Right cardiac atrium (tissue), 5 donors: ENCODE measurements around the gene ABHD2. TPM values are rescaled to one million over a fixed set of nuclear protein-coding genes. Genes with fewer than 3 reads are reported as not detected.
A peak's percentile ranks its signal among the peaks of the same experiment; 100 is the strongest.

Source experiments
- ATAC-seq, 2 donors: fragments of 200-7000 bp; cut with Tn5 transposase; one replicate each; pipeline versions ENCODE4 v1.8.0 to v1.9.1; 2020; ENCODE audit warnings: moderate library complexity in 2 of 2, mild to moderate bottlenecking in 1 of 2
- DNase-seq, 3 donors: peaks; one replicate each; pipeline ENCODE4 v3.0.0-alpha.2; 2020
- H3K27ac ChIP-seq: one replicate; pipeline ENCODE4 v1.5.1; 2013; ENCODE audit warnings: mild to moderate bottlenecking, low read length, control low read depth, moderate library complexity
- H3K27me3 ChIP-seq: one replicate; pipeline ENCODE4 v1.6.1; 2013; ENCODE audit not compliant: control insufficient read depth, insufficient read depth
- H3K4me1 ChIP-seq: one replicate; pipeline ENCODE4 v1.6.1; 2013; ENCODE audit warnings: low read length; ENCODE audit not compliant: control insufficient read depth, insufficient read depth
- H3K4me3 ChIP-seq: one replicate; pipeline ENCODE4 v1.5.1; 2013; ENCODE audit warnings: low read length, control low read depth
- H3K9me3 ChIP-seq: one replicate; pipeline ENCODE4 v1.6.1; 2013; ENCODE audit warnings: low read length; ENCODE audit not compliant: control insufficient read depth
- WGBS: extraction: QIAGEN DNeasy Blood & Tissue Kit; methylation state at CpG from one replicate; pipeline ENCODE4 v1.1.7; 2013; 5-methylcytosine and 5-hydroxymethylcytosine counted together
- intact Hi-C, 4 donors: fragments of 100-400 bp; cut with DNase I; formaldehyde crosslinking; loops; one replicate each; pipeline versions ENCODE4 v1.11.0 to v1.14.0; 2022 to 2023
- polyA plus RNA-seq: library from polyadenylated mRNA; stranded (reverse); fragments of 200-250 nt; gene quantifications from one replicate; pipeline ENCODE4 v1.2.3, GENCODE V29; 2013
- total RNA-seq, 4 donors: library from RNA; stranded (reverse); fragmentation: NEBNext Ultra II Directional; extraction: Animal tissue kit (Norgen Biotek cat#: 25700); gene quantifications; one replicate each; pipeline ENCODE4 v1.2.1, GENCODE V29; 2021
- donor health status: healthy with polysubstance abuse.
- donor health status: DM: no; HTN: yes; CAD: no.
- donor health status: DM: no; HTN: no; CAD: no.
- donor health status: DM: no; HTN: yes; CAD: no; lungs with severe emphysema.
- donor health status: DM: yes; HTN: yes; CAD: no.

The ABHD2 gene
- total and polyA plus RNA-seq, 5 donors = 21.8 to 179 (median 112) TPM

- WGBS = 26% methylated on average over 13 of the region's 13 CpGs
- peak; percentile 86 to 91 for ATAC-seq
- H3K4me3 ChIP-seq = no peak overlapping the region
- no peak overlapping the region for H3K27ac ChIP-seq
- H3K4me1 ChIP-seq = no peaks in the 10 kb centered on the region
- H3K27me3 ChIP-seq = no peaks in the 10 kb centered on the region
- intact Hi-C loops = loop anchor here (2.0 to 5.0 kb wide), 2 partner anchors 119 to 120 kb away; no protein-coding TSS in a partner anchor
- no peaks in the 10 kb centered on the region for H3K9me3 ChIP-seq
- DNase-seq = peak; percentile 76 to 93 (median 92)
Observed at GRCh38 chr15:89057506-89058133, 30.6 kb upstream of the ABHD2 start.

GRCh38 chr15:89058376-89058775 lies 29.9 kb upstream of the ABHD2 start:
- Histone ChIP-seq H3K9me3 (no peaks in the 10 kb centered on the region), H3K4me1 (no peaks in the 10 kb centered on the region), H3K4me3 (no peak overlapping the region), H3K27me3 (no peaks in the 10 kb centered on the region), H3K27ac (no peak overlapping the region)
- DNase-seq (no peak), ATAC-seq (peak in 1 of 2 donors; percentile 17)
- 83% methylated on average over 4 of the region's 4 CpGs for WGBS
- intact Hi-C loops = loop anchor here in 3 of 4 donors (5.0 kb wide), 1 partner anchor 119 kb away; no protein-coding TSS in a partner anchor

GRCh38 chr15:89058876-89059405 lies 29.3 kb upstream of the ABHD2 start:
- Histone ChIP-seq H3K4me3 (no peak overlapping the region), H3K27me3 (no peaks in the 10 kb centered on the region), H3K4me1 (no peaks in the 10 kb centered on the region), H3K27ac (no peak overlapping the region), H3K9me3 (no peaks in the 10 kb centered on the region)
- WGBS = 67% methylated on average over 5 of the region's 5 CpGs
- DNase-seq (no peak), ATAC-seq (no peak)
- intact Hi-C loops = loop anchor here in 3 of 4 donors (5.0 kb wide), 1 partner anchor 118 kb away; no protein-coding TSS in a partner anchor

GRCh38 chr15:89066280-89066679 lies 22.0 kb upstream of the ABHD2 start:
- 98% methylated on average over 1 of the region's 1 CpG for WGBS
- intact Hi-C loops = loop anchor here in 1 of 4 donors (10.0 kb wide), 1 partner anchor 69 kb away; no protein-coding TSS in a partner anchor
- no peak for ATAC-seq
- DNase-seq = no peak
- peaks cover 9% of the 10 kb centered on the region for H3K9me3 ChIP-seq
- no peak overlapping the region for H3K27ac ChIP-seq
- no peak overlapping the region for H3K4me3 ChIP-seq
- no peaks in the 10 kb centered on the region for H3K27me3 ChIP-seq
- H3K4me1 ChIP-seq = no peaks in the 10 kb centered on the region

- ATAC-seq (no peak), DNase-seq (no peak)
- Histone ChIP-seq H3K4me3 (no peak overlapping the region), H3K9me3 (peaks cover 9% of the 10 kb centered on the region), H3K27me3 (no peaks in the 10 kb centered on the region), H3K4me1 (no peaks in the 10 kb centered on the region), H3K27ac (no peak overlapping the region)
- 52% methylated on average over 1 of the region's 1 CpG for WGBS
- intact Hi-C loops = loop anchor here in 1 of 4 donors (10.0 kb wide), 1 partner anchor 67 kb away; no protein-coding TSS in a partner anchor
Observed at GRCh38 chr15:89067751-89068150, 20.5 kb upstream of the ABHD2 start.

- no peaks in the 10 kb centered on the region for H3K27me3 ChIP-seq
- no peak overlapping the region for H3K4me3 ChIP-seq
- no peaks in the 10 kb centered on the region for H3K4me1 ChIP-seq
- DNase-seq (no peak), ATAC-seq (no peak)
- intact Hi-C loops = loop anchor here in 1 of 4 donors (10.0 kb wide), 1 partner anchor 66 kb away; no protein-coding TSS in a partner anchor
- no peak overlapping the region for H3K27ac ChIP-seq
- peaks cover 9% of the 10 kb centered on the region for H3K9me3 ChIP-seq
- 72% methylated on average over 5 of the region's 5 CpGs for WGBS
Observed at GRCh38 chr15:89068325-89068784, 19.9 kb upstream of the ABHD2 start.

- 85% methylated on average over 7 of the region's 7 CpGs for WGBS
- DNase-seq (no peak), ATAC-seq (peak in 1 of 2 donors; percentile 50)
- Histone ChIP-seq H3K27ac (no peak overlapping the region), H3K4me1 (no peaks in the 10 kb centered on the region), H3K27me3 (no peaks in the 10 kb centered on the region), H3K9me3 (peaks cover 9% of the 10 kb centered on the region), H3K4me3 (no peak overlapping the region)
- intact Hi-C loops = no loop called here
Observed at GRCh38 chr15:89070197-89071124, 17.8 kb upstream of the ABHD2 start.

GRCh38 chr15:89071471-89071870 lies 16.8 kb upstream of the ABHD2 start:
- H3K9me3 ChIP-seq = peaks cover 8% of the 10 kb centered on the region
- H3K27me3 ChIP-seq = no peaks in the 10 kb centered on the region
- no peak overlapping the region for H3K27ac ChIP-seq
- DNase-seq = no peak
- H3K4me1 ChIP-seq = no peaks in the 10 kb centered on the region
- no peak for ATAC-seq
- intact Hi-C loops = no loop called here
- no peak overlapping the region for H3K4me3 ChIP-seq
- WGBS = 64% methylated on average over 4 of the region's 4 CpGs

- no peak overlapping the region for H3K4me3 ChIP-seq
- peaks cover 3% of the 10 kb centered on the region for H3K9me3 ChIP-seq
- 76% methylated on average over 3 of the region's 3 CpGs for WGBS
- ATAC-seq (no peak), DNase-seq (no peak)
- no peaks in the 10 kb centered on the region for H3K4me1 ChIP-seq
- intact Hi-C loops = no loop called here
- no peak overlapping the region for H3K27ac ChIP-seq
- H3K27me3 ChIP-seq = no peaks in the 10 kb centered on the region
Observed at GRCh38 chr15:89072277-89072869, 15.9 kb upstream of the ABHD2 start.

- WGBS = 44% methylated on average over 4 of the region's 4 CpGs
Observed at GRCh38 chr15:89074402-89075012, 13.7 kb upstream of the ABHD2 start.

More at GRCh38 chr15:89074402-89075012, 13.7 kb upstream of the ABHD2 start:
- H3K27ac ChIP-seq = no peak overlapping the region
- H3K4me3 ChIP-seq = no peak overlapping the region
- ATAC-seq (no peak), DNase-seq (no peak)
- no peaks in the 10 kb centered on the region for H3K9me3 ChIP-seq
- no peaks in the 10 kb centered on the region for H3K4me1 ChIP-seq
- no peaks in the 10 kb centered on the region for H3K27me3 ChIP-seq
- intact Hi-C loops = no loop called here
